HUES48 (cell line): Measurements from ENCODE around the gene MKRN2.

Experiments
- H3K27ac ChIP-seq: one replicate; pipeline ENCODE4 v1.7.0; 2013; ENCODE audit warnings: low read depth, low read length, inconsistent platforms
- H3K27me3 ChIP-seq: 2 replicates; pipeline ENCODE4 v1.6.1; 2013; ENCODE audit warnings: mild to moderate bottlenecking, low read length; ENCODE audit not compliant: control insufficient read depth, insufficient read depth
- H3K36me3 ChIP-seq: 2 replicates; pipeline ENCODE4 v1.6.1; 2013; ENCODE audit warnings: low read length; ENCODE audit not compliant: control insufficient read depth, insufficient read depth
- H3K4me1 ChIP-seq: 2 replicates; pipeline ENCODE4 v1.6.1; 2013; ENCODE audit warnings: mild to moderate bottlenecking, low read length; ENCODE audit not compliant: control insufficient read depth, insufficient read depth
- H3K4me3 ChIP-seq: 2 replicates; pipeline ENCODE4 v1.5.1; 2013; ENCODE audit warnings: mild to moderate bottlenecking, low read depth, low read length
- H3K9ac ChIP-seq: 2 replicates; pipeline ENCODE4 v1.6.1; 2013; ENCODE audit warnings: mild to moderate bottlenecking, low read depth, low read length, moderate library complexity
- H3K9me3 ChIP-seq: 2 replicates; pipeline ENCODE4 v1.6.1; 2013; ENCODE audit warnings: low read length; ENCODE audit not compliant: control insufficient read depth, insufficient read depth

The MKRN2 gene

DNA sequence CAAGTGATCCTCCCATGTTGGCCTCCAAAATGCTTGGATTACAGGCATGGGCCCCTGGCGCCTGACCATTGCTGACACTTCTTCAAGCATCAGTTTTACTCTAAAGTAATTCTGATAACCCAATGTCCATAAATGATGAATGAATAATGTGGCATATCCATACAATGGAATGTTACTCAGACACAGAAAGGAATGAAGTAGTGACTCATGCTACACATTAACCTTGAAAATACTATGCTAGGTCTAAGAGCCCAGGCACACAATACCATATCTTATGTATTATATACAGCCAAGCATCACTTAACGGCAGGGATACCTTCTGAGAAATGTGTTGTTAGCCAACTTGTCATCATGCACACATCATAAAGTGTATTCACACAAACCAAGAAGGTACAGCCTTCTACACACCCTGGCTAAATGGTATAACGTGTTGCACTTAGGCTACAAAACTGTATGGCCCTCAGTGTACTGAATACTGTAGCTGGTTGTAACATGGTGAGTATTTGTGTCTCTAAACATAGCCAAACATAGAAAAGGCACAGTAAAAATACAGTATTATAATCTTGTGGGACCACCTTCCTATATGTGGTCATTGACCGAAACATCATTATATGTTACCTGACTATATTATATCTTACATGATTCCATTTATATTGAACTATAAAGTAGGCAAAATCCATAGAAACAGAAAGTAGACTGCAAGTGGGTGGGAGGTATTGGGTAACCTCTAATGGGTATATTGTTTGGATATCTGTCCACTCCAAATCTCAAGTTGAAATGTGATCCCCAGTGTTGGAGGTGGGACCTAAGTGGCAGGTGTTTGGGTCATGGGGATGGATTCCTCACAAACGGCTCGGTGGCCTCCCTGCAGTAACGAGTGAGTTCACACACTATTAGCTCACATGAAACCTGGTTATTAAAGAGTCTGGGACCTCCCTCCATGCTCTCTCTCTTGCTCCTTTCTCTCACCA is 31.4 kb downstream of the MKRN2 start:
- H3K4me1 ChIP-seq: no peaks in the 10 kb centered on the region
- no peaks in the 10 kb centered on the region for H3K27me3 ChIP-seq
- H3K9me3 ChIP-seq: no peaks in the 10 kb centered on the region
- H3K27ac ChIP-seq: no peak overlapping the region
- no peak overlapping the region for H3K9ac ChIP-seq
- H3K36me3 ChIP-seq: peaks cover 92% of the 10 kb centered on the region
- no peak overlapping the region for H3K4me3 ChIP-seq

- Histone ChIP-seq H3K27ac (no peak overlapping the region), H3K9me3 (no peaks in the 10 kb centered on the region), H3K4me1 (no peaks in the 10 kb centered on the region), H3K4me3 (no peak overlapping the region), H3K36me3 (peaks cover 92% of the 10 kb centered on the region), H3K9ac (no peak overlapping the region), H3K27me3 (no peaks in the 10 kb centered on the region)
Observed at GRCh38 chr3:12590096-12590495, 33.2 kb downstream of the MKRN2 start.

DNA sequence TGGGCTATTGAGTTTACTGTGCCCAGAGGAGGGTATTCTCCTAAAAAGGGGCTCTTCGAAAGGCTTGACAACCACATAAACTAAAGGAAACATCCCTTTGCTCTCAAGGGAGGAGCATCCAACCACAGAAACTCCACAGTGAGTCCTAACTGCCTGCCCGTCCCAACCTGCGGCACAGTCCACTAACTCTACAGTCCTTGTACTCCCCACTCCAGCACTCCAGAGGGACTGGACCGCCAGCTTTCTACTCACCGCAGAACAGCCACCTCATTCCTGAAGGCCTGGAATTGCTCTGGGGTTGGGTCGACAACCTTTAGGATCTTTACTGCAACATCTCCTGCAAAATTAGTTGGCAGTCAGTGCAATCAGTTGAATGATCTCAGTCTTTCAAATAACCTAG is 34.6 kb downstream of the MKRN2 start:
- H3K4me3 ChIP-seq: no peak overlapping the region
- no peaks in the 10 kb centered on the region for H3K9me3 ChIP-seq
- no peaks in the 10 kb centered on the region for H3K4me1 ChIP-seq
- H3K27me3 ChIP-seq: no peaks in the 10 kb centered on the region
- H3K27ac ChIP-seq: no peak overlapping the region
- H3K36me3 ChIP-seq: peaks cover 90% of the 10 kb centered on the region
- H3K9ac ChIP-seq: no peak overlapping the region

GRCh38 chr3:12591997-12592715 is 35.3 kb downstream of the MKRN2 start:
- no peaks in the 10 kb centered on the region for H3K4me1 ChIP-seq
- H3K27ac ChIP-seq: peak overlapping the region; percentile 42
- H3K4me3 ChIP-seq: no peak overlapping the region
- no peaks in the 10 kb centered on the region for H3K27me3 ChIP-seq
- H3K36me3 ChIP-seq: peaks cover 88% of the 10 kb centered on the region
- no peaks in the 10 kb centered on the region for H3K9me3 ChIP-seq
- no peak overlapping the region for H3K9ac ChIP-seq

GRCh38 chr3:12593473-12593872 is 36.6 kb downstream of the MKRN2 start:
- no peak overlapping the region for H3K27ac ChIP-seq
- H3K4me1 ChIP-seq: no peaks in the 10 kb centered on the region
- no peaks in the 10 kb centered on the region for H3K9me3 ChIP-seq
- no peak overlapping the region for H3K9ac ChIP-seq
- H3K27me3 ChIP-seq: no peaks in the 10 kb centered on the region
- H3K36me3 ChIP-seq: peaks cover 88% of the 10 kb centered on the region
- H3K4me3 ChIP-seq: no peak overlapping the region

GRCh38 chr3:12598890-12599289 is 42.0 kb downstream of the MKRN2 start:
- H3K4me3 ChIP-seq: no peak overlapping the region
- no peak overlapping the region for H3K9ac ChIP-seq
- no peaks in the 10 kb centered on the region for H3K27me3 ChIP-seq
- H3K36me3 ChIP-seq: peaks cover 96% of the 10 kb centered on the region
- H3K9me3 ChIP-seq: no peaks in the 10 kb centered on the region
- no peak overlapping the region for H3K27ac ChIP-seq
- H3K4me1 ChIP-seq: no peaks in the 10 kb centered on the region

DNA sequence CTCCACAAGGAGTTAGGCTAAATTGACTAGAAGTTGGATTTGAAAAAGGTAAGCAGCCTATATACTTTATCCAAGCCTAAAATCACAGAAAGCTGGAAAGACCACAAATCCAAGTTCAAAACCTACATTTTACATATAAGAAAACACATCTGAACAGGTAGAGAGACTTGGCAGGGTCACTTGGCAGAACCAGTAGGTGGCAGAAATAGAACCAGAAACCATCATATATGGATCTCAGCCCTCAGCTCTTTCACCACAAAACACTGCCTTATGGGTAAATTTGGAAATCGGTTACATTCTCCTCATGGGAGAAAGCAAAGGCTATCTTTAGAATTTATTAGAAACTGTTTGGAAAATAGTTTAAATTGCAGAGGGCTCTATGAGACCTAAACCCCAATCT is 44.2 kb downstream of the MKRN2 start:
- H3K4me1 ChIP-seq: no peaks in the 10 kb centered on the region
- no peaks in the 10 kb centered on the region for H3K9me3 ChIP-seq
- no peak overlapping the region for H3K4me3 ChIP-seq
- H3K36me3 ChIP-seq: peaks cover 96% of the 10 kb centered on the region
- H3K27me3 ChIP-seq: no peaks in the 10 kb centered on the region
- H3K27ac ChIP-seq: no peak overlapping the region
- no peak overlapping the region for H3K9ac ChIP-seq

GRCh38 chr3:12603969-12604368 is 47.1 kb downstream of the MKRN2 start:
- H3K36me3 ChIP-seq: peaks cover 97% of the 10 kb centered on the region

DNA sequence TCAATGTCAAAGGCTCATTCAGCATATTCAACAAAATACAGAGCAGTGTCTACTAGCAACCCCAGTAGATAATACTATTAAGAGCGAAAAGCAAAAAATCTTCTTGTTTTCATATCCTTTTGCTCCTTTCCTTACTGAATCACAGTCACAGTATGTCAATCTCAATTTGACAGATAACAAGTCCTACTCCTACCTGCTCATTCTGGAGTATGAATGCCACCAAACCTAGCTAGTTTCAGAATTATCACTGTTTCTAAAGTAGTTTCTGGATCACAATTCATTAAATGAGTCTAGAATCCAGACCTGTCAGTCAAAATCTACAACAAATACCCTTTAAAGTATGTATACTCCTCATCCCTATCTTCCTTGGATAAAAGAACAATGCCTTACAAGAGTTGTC is 51.5 kb downstream of the MKRN2 start:
- H3K9ac ChIP-seq: no peak overlapping the region
- H3K9me3 ChIP-seq: no peaks in the 10 kb centered on the region
- peaks cover under 1% of the 10 kb centered on the region; the same call in 1 of the 2 replicates for H3K4me1 ChIP-seq
- peaks cover 82% of the 10 kb centered on the region for H3K36me3 ChIP-seq
- no peak overlapping the region for H3K4me3 ChIP-seq
- no peaks in the 10 kb centered on the region for H3K27me3 ChIP-seq
- no peak overlapping the region for H3K27ac ChIP-seq

More at GRCh38 chr3:12603969-12604368, 47.1 kb downstream of the MKRN2 start:
- no peak overlapping the region for H3K9ac ChIP-seq
- H3K4me3 ChIP-seq: no peak overlapping the region
- no peaks in the 10 kb centered on the region for H3K9me3 ChIP-seq
- no peaks in the 10 kb centered on the region for H3K4me1 ChIP-seq
- H3K27me3 ChIP-seq: no peaks in the 10 kb centered on the region
- H3K27ac ChIP-seq: no peak overlapping the region

DNA sequence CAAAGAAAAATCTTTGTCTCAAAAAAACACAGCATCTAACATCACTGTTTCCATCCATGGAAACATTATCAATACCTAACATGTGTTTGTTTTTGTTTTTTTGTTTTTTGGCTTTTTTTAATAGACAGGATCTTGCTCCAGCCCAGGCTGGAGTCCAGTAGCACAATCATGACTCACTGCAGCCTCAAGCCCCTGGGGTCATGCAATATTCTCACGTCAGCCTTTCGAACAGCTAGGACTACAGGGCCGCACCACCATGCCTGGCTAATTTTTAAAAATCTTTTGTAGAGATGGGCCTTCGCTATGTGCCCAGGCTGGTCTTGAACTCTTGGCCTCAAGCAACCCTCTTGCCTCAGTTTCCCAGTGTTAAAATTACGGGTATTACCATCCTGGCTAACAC is 54.2 kb downstream of the MKRN2 start:
- peaks cover 9% of the 10 kb centered on the region for H3K4me1 ChIP-seq
- no peak overlapping the region for H3K9ac ChIP-seq
- H3K27ac ChIP-seq: no peak overlapping the region
- no peaks in the 10 kb centered on the region for H3K27me3 ChIP-seq
- H3K36me3 ChIP-seq: peaks cover 76% of the 10 kb centered on the region
- no peak overlapping the region for H3K4me3 ChIP-seq
- no peaks in the 10 kb centered on the region for H3K9me3 ChIP-seq
